H1 (cell line): Measurements from ENCODE around the gene NEFH.

Experiments
- POLR2AphosphoS5 ChIP-seq: IDR thresholded peaks from 2 replicates; pipeline ENCODE4 v1.6.1; 2011; ENCODE audit warnings: low read depth, low read length
- TF ChIP-seq, protein P1 (sequence below): IDR thresholded peaks from 2 replicates; pipeline ENCODE4 v1.6.1; 2012; ENCODE audit warnings: low read length, inconsistent platforms

DNA sequence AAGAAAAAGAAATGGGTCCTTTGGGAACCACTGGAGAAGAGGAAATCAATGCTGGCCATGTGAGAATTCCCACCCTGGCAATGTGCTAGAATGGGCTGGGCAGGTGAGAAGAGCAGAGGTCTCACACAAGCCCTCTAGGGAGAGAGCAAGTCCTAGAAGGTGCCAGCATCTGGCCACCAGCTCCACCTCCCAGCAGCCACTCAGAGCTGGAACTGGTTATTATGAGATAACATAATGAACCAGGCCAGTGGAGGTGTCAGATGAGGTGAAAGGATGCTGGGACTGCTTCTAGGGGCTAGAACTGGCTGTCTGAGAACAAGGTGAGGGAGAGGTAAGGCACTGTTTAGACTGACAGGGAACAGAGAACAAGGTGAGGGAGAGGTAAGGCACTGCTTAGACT is 29.3 kb downstream of the NEFH start:
- no peak for TF ChIP-seq POLR2AphosphoS5
- TF ChIP-seq, protein P1, sequence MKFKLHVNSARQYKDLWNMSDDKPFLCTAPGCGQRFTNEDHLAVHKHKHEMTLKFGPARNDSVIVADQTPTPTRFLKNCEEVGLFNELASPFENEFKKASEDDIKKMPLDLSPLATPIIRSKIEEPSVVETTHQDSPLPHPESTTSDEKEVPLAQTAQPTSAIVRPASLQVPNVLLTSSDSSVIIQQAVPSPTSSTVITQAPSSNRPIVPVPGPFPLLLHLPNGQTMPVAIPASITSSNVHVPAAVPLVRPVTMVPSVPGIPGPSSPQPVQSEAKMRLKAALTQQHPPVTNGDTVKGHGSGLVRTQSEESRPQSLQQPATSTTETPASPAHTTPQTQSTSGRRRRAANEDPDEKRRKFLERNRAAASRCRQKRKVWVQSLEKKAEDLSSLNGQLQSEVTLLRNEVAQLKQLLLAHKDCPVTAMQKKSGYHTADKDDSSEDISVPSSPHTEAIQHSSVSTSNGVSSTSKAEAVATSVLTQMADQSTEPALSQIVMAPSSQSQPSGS: no peak
